Retinal pigment epithelial cell (primary cell): ENCODE results near the gene ECE2.

Experiments used
- DNase-seq: peaks from one replicate; pipeline ENCODE4 v3.0.0-alpha.2; 2010; ENCODE audit warnings: low read depth
- H3K4me3 ChIP-seq: 2 replicates; pipeline ENCODE4 v1.5.1; 2011; ENCODE audit warnings: mild to moderate bottlenecking, low read length, control low read depth, moderate library complexity
- CTCF ChIP-seq: conservative IDR thresholded peaks from 2 replicates; pipeline ENCODE4 v1.5.1; 2011; ENCODE audit warnings: low read depth, low read length, control low read depth, inconsistent platforms

The ECE2 gene

GRCh38 chr3:184305577-184305976 lies 29.8 kb downstream of the ECE2 start:
- no peak for DNase-seq
- TF ChIP-seq CTCF, result peak; percentile 60
- no peak overlapping the region for H3K4me3 ChIP-seq

GRCh38 chr3:184306341-184306972 lies 30.6 kb downstream of the ECE2 start:
- H3K4me3 ChIP-seq, result no peak overlapping the region
- no peak for TF ChIP-seq CTCF
- DNase-seq, result no peak

- TF ChIP-seq CTCF, result no peak
- DNase-seq, result no peak
- H3K4me3 ChIP-seq, result no peak overlapping the region
These were observed 32.1 kb downstream of the ECE2 start for GRCh38 chr3:184307915-184308314.

GRCh38 chr3:184308744-184309143 lies 32.9 kb downstream of the ECE2 start:
- no peak for DNase-seq
- no peak for TF ChIP-seq CTCF
- H3K4me3 ChIP-seq, result no peak overlapping the region

GRCh38 chr3:184311633-184312032 lies 35.8 kb downstream of the ECE2 start:
- no peak for DNase-seq
- no peak overlapping the region for H3K4me3 ChIP-seq
- no peak for TF ChIP-seq CTCF

- H3K4me3 ChIP-seq, result peak within 1 kb of the TSS; percentile 87
- TF ChIP-seq CTCF, result no peak
- DNase-seq, result peak; percentile 69
These were observed 38.5 kb downstream of the ECE2 start, which contains the start of gene EIF4G1 for GRCh38 chr3:184314363-184314699. EIF4G1 (plus strand) TSS chr3:184314606; CDS start chr3:184315797, 1,191 bp downstream.

GRCh38 chr3:184314700-184315542 lies 39.1 kb downstream of the ECE2 start:
- TF ChIP-seq CTCF, result no peak
- H3K4me3 ChIP-seq, result peak overlapping the region; percentile 87
- DNase-seq, result no peak
